H1 (cell line): ENCODE measurements around the gene SPDYA. TPM values are rescaled to one million over a fixed set of nuclear protein-coding genes. Genes with fewer than 3 reads are reported as not detected.

Experiments used
- CTCF ChIA-PET: fragments of 300-600 bp; sonication (Branson Sonifier 250); formaldehyde crosslinking; loops from one replicate; lab custom pipeline; 2021; ENCODE audit not compliant: partially characterized antibody; lab: Charles Lee
- POLR2A ChIA-PET: fragments of 300-600 bp; sonication (Branson Sonifier 250); formaldehyde crosslinking; loops from one replicate; lab custom pipeline; 2021; ENCODE audit warnings: inconsistent platforms; ENCODE audit not compliant: partially characterized antibody; lab: Charles Lee
- DNase-seq, 2 experiments: peaks; one replicate each; pipeline versions ENCODE4 v3.0.0 to v3.0.0-alpha.2; 2010 to 2022; ENCODE audit warnings: low spot score in 2 of 2, low read depth in 1 of 2, mixed read lengths in 1 of 2
- FAIRE-seq: peaks from 2 replicates; lab custom pipeline; 2011; peaks lifted over from hg19 to GRCh38; lab: Jason Lieb, UNC
- H2AFZ ChIP-seq: 2 replicates; pipeline ENCODE4 v1.8.1; 2012; ENCODE audit warnings: low read length, inconsistent platforms
- H2AK5ac ChIP-seq: 2 replicates; pipeline ENCODE4 v1.6.1; 2013; ENCODE audit warnings: low read depth, low read length
- H2BK120ac ChIP-seq: replicated peaks from 2 replicates; pipeline ENCODE3; 2013; ENCODE audit warnings: low read depth, low read length, inconsistent platforms
- H2BK12ac ChIP-seq: 2 replicates; pipeline ENCODE4 v1.6.1; 2013; ENCODE audit warnings: low read depth, low read length
- H2BK15ac ChIP-seq: 2 replicates; pipeline ENCODE4 v1.6.1; 2013; ENCODE audit warnings: low read length
- H2BK20ac ChIP-seq: 2 replicates; pipeline ENCODE4 v1.6.1; 2013; ENCODE audit warnings: low read length
- H2BK5ac ChIP-seq: 2 replicates; pipeline ENCODE4 v1.6.1; 2013; ENCODE audit warnings: low read depth, low read length
- H3K14ac ChIP-seq: 2 replicates; pipeline ENCODE4 v1.6.1; 2013; ENCODE audit warnings: inconsistent platforms; ENCODE audit not compliant: insufficient read length
- H3K18ac ChIP-seq: 2 replicates; pipeline ENCODE4 v1.6.1; 2013; ENCODE audit warnings: low read length; ENCODE audit errors: extremely low read depth
- H3K23ac ChIP-seq: 2 replicates; pipeline ENCODE4 v1.6.1; 2013; ENCODE audit warnings: inconsistent platforms; ENCODE audit not compliant: insufficient read length
- H3K23me2 ChIP-seq: 2 replicates; pipeline ENCODE4 v1.6.1; 2013; ENCODE audit warnings: low read depth, low read length
- H3K27ac ChIP-seq: 2 replicates; pipeline ENCODE4 v1.6.1; 2011; ENCODE audit warnings: low read depth, low read length, inconsistent platforms
- H3K27me3 ChIP-seq, 4 experiments: replicated peaks in 1 of 4; 1 replicate in 1 of 4; 2 replicates in 3 of 4; pipeline versions ENCODE4 v1.6.1 to v1.8.1; 2011 to 2013; ENCODE audit warnings: low read length in 3 of 4, mild to moderate bottlenecking in 3 of 4, inconsistent platforms in 2 of 4, mixed read lengths in 2 of 4, moderate library complexity in 1 of 4; ENCODE audit not compliant: control insufficient read depth in 3 of 4, insufficient read depth in 3 of 4; ENCODE audit errors: extremely low read depth in 1 of 4
- H3K36me3 ChIP-seq, 4 experiments: 2 replicates each; pipeline versions ENCODE4 v1.6.1 to v1.8.1; 2011 to 2013; ENCODE audit warnings: mild to moderate bottlenecking in 4 of 4, low read length in 3 of 4, moderate library complexity in 2 of 4, control low read depth in 1 of 4, inconsistent platforms in 1 of 4; ENCODE audit not compliant: insufficient read depth in 4 of 4, control insufficient read depth in 2 of 4
- H3K4ac ChIP-seq: replicated peaks from 2 replicates; pipeline ENCODE3; 2013; ENCODE audit warnings: low read length, low read depth, mixed read lengths, inconsistent platforms; ENCODE audit not compliant: insufficient read length
- H3K4me1 ChIP-seq, 4 experiments: replicated peaks in 1 of 4; 1 replicate in 1 of 4; 2 replicates in 3 of 4; pipeline versions ENCODE4 v1.6.1 to v1.8.1; 2011 to 2013; ENCODE audit warnings: low read length in 3 of 4, inconsistent platforms in 2 of 4, mixed read lengths in 1 of 4; ENCODE audit not compliant: insufficient read depth in 4 of 4, control insufficient read depth in 3 of 4
- H3K4me2 ChIP-seq, 2 experiments: 2 replicates each; pipeline versions ENCODE4 v1.6.1 to v1.8.1; 2011 to 2013; ENCODE audit warnings: low read depth in 2 of 2, low read length in 2 of 2, control low read depth in 1 of 2, inconsistent platforms in 1 of 2, mild to moderate bottlenecking in 1 of 2; ENCODE audit not compliant: insufficient read depth in 1 of 2
- H3K4me3 ChIP-seq, 4 experiments: fragments of 200-600, 300-600 bp in 1 of 4; sonication (generic), shearing (Covaris generic), sonication (Bioruptor Twin) in 1 of 4; 2 replicates each; pipeline versions ENCODE4 v1.5.1 to v1.8.1; 2011 to 2016; ENCODE audit warnings: low read length in 4 of 4, low read depth in 3 of 4, control low read depth in 2 of 4, inconsistent platforms in 2 of 4, mild to moderate bottlenecking in 2 of 4, mixed read lengths in 1 of 4, moderate library complexity in 1 of 4; ENCODE audit not compliant: insufficient read depth in 2 of 4; ENCODE audit errors: extremely low read depth in 1 of 4
- H3K56ac ChIP-seq: replicated peaks from 2 replicates; pipeline ENCODE3; 2013; ENCODE audit warnings: low read depth, mild to moderate bottlenecking, mixed read lengths, low read length, inconsistent platforms; ENCODE audit not compliant: insufficient read length
- H3K79me1 ChIP-seq: 2 replicates; pipeline ENCODE4 v1.6.1; 2013; ENCODE audit warnings: low read depth, low read length, control low read depth
- H3K79me2 ChIP-seq, 2 experiments: 2 replicates each; pipeline versions ENCODE4 v1.6.1 to v1.8.1; 2012 to 2013; ENCODE audit warnings: low read length in 2 of 2, mild to moderate bottlenecking in 2 of 2, inconsistent platforms in 1 of 2; ENCODE audit not compliant: insufficient read depth in 2 of 2, control insufficient read depth in 1 of 2
- H3K9ac ChIP-seq, 4 experiments: replicated peaks in 1 of 4; 1 replicate in 1 of 4; 2 replicates in 3 of 4; pipeline versions ENCODE4 v1.6.1 to v1.8.1; 2011 to 2013; ENCODE audit warnings: low read depth in 3 of 4, low read length in 3 of 4, control low read depth in 2 of 4, mild to moderate bottlenecking in 2 of 4, moderate library complexity in 2 of 4, inconsistent platforms in 1 of 4; ENCODE audit errors: extremely low read depth in 1 of 4
- H3K9me3 ChIP-seq, 2 experiments: 2 replicates each; pipeline versions ENCODE4 v1.6.1 to v1.8.1; 2012 to 2013; ENCODE audit warnings: mild to moderate bottlenecking in 2 of 2, moderate library complexity in 2 of 2, control low read depth in 1 of 2, inconsistent platforms in 1 of 2, low read depth in 1 of 2, low read length in 1 of 2, mixed read lengths in 1 of 2; ENCODE audit not compliant: insufficient read depth in 2 of 2
- H4K20me1 ChIP-seq, 2 experiments: replicated peaks in 1 of 2; 2 replicates each; pipeline versions ENCODE3 to v1.8.1; 2011 to 2013; ENCODE audit warnings: inconsistent platforms in 2 of 2, low read length in 2 of 2, mild to moderate bottlenecking in 1 of 2; ENCODE audit not compliant: insufficient read depth in 2 of 2, control insufficient read depth in 1 of 2
- H4K5ac ChIP-seq: 2 replicates; pipeline ENCODE4 v1.6.1; 2013; ENCODE audit warnings: low read length, low read depth, mixed read lengths, inconsistent platforms; ENCODE audit not compliant: insufficient read length
- H4K8ac ChIP-seq: 2 replicates; pipeline ENCODE4 v1.8.0; 2013; ENCODE audit warnings: mild to moderate bottlenecking, moderate library complexity, low read length, inconsistent platforms; ENCODE audit not compliant: insufficient read depth; ENCODE audit errors: extremely low read depth
- H4K91ac ChIP-seq: replicated peaks from 2 replicates; pipeline ENCODE3; 2013; ENCODE audit warnings: low read length, mixed read lengths, inconsistent platforms; ENCODE audit not compliant: insufficient read length
- BRCA1 ChIP-seq: IDR thresholded peaks from 2 replicates; pipeline ENCODE4 v1.6.1; 2012; ENCODE audit warnings: low read depth, low read length, improper control_type of control experiment
- CEBPB ChIP-seq: IDR thresholded peaks from 2 replicates; pipeline ENCODE4 v1.6.1; 2012; ENCODE audit warnings: low read depth, low read length
- CHD2 ChIP-seq: IDR thresholded peaks from 2 replicates; pipeline ENCODE4 v1.6.1; 2012; ENCODE audit warnings: low read length, improper control_type of control experiment
- POLR2AphosphoS5 ChIP-seq: IDR thresholded peaks from 2 replicates; pipeline ENCODE4 v1.6.1; 2011; ENCODE audit warnings: low read depth, low read length
- SAP30 ChIP-seq: fragments of 300-600 bp; sonication (generic); IDR thresholded peaks from 2 replicates; pipeline ENCODE4 v1.7.1; 2012; ENCODE audit warnings: low read length, moderate library complexity, mild to moderate bottlenecking, inconsistent platforms; ENCODE audit not compliant: insufficient read depth, insufficient replicate concordance
- YY1 ChIP-seq: IDR thresholded peaks from 2 replicates; pipeline ENCODE4 v1.6.1; 2011; ENCODE audit warnings: low read depth, mild to moderate bottlenecking, low read length
- WGBS, 2 experiments: shearing (Covaris generic) in 1 of 2; methylation state at CpG; one replicate each; pipeline versions ENCODE4 v1.1.6 to v1.1.7; 2013 to 2015; ENCODE audit warnings: low lambda C conversion rate in 2 of 2, mixed read lengths in 2 of 2, inconsistent platforms in 1 of 2, low coverage in 1 of 2, missing lambda C conversion rate in 1 of 2; ENCODE audit not compliant: insufficient replicate concordance in 2 of 2, insufficient coverage in 1 of 2, insufficient read length in 1 of 2; ENCODE audit errors: extremely low coverage in 1 of 2, missing lambda C conversion rate in 1 of 2; 5-methylcytosine and 5-hydroxymethylcytosine counted together
- polyA plus RNA-seq, 7 experiments: library from polyadenylated mRNA; depleted of rRNA in 3 of 7; stranded (reverse) in 5 of 7; unstranded in 2 of 7; fragments of >200 nt in 5 of 7; fragments of 200-250 nt in 2 of 7; gene quantifications; 1 replicate in 5 of 7; 2 replicates in 1 of 7; 4 replicates in 1 of 7; pipeline versions ENCODE4 v1.2.1 to v1.2.3, GENCODE V29; 2011 to 2013; ENCODE audit warnings: missing spikeins in 2 of 7, mixed read lengths in 2 of 7
- total RNA-seq: library from RNA; stranded (reverse); fragmentation: NEBNext Ultra II Directional; extraction: Animal tissue kit (Norgen Biotek cat#: 25700); gene quantifications from 2 replicates; pipeline ENCODE4 v1.2.1, GENCODE V29; 2021

Gene SPDYA
- total and polyA plus RNA-seq, 2 of the 8 experiments (the other 6 are each of a cell fraction or from before 2014, with no cell fraction given), result 0.12 to 0.35 TPM

DNA sequence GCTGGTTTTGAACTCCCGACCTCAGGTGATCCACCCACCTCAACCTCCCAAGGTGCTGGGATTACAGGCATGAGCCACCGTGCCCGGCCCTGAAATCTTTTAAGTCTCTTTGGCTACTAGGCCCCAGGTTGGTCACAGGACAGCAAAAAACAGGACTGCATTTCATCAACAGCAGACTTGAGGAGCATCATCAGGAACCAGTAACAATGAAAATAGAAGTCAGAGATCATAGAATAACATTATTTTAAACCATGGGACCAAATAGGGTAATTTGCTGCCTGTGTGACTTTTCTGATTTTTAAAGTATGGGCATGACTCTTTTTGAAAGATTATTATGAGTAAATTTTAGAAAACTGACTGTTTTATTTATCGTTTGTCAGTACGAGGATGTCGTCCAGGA is 34.2 kb upstream of the SPDYA start:
- no peak overlapping the region for H3K27ac ChIP-seq
- no peaks in the 10 kb centered on the region for H3K4me1 ChIP-seq
- no peak overlapping the region for H3K56ac ChIP-seq
- TF ChIP-seq POLR2AphosphoS5 (no peak), YY1 (no peak), CEBPB (no peak), CHD2 (no peak), SAP30 (no peak), BRCA1 (no peak)
- TF ChIP-seq, all 59 proteins: peak for 0
- Histone ChIP-seq H3K9me3 (no peaks in the 10 kb centered on the region), H2AK5ac (no peak overlapping the region), H3K14ac (no peak overlapping the region), H3K18ac (no peak overlapping the region), H2BK20ac (no peak overlapping the region), H2BK120ac (no peak overlapping the region), H3K4me3 (no peak overlapping the region), H3K23me2 (no peaks in the 10 kb centered on the region), H3K4ac (no peak overlapping the region), H2BK5ac (no peak overlapping the region), H3K9ac (no peak overlapping the region), H2BK12ac (no peak overlapping the region), H3K23ac (no peak overlapping the region), H4K91ac (no peak overlapping the region), H3K36me3 (peaks cover 6 to 45% (median 17%) of the 10 kb centered on the region in 4 experiments; a peak in 7 of 8 replicates), H2AFZ (no peak overlapping the region), H3K27me3 (no peaks in the 10 kb centered on the region), H2BK15ac (no peak overlapping the region), H3K79me1 (no peaks in the 10 kb centered on the region; the same call in 1 of the 2 replicates), H3K4me2 (no peak overlapping the region), H4K8ac (no peak overlapping the region), H3K79me2 (peaks cover 9 to 59% of the 10 kb centered on the region in 2 experiments; a peak in 3 of 4 replicates), H4K20me1 (peaks cover 8 to 10% of the 10 kb centered on the region in 2 experiments), H4K5ac (no peak overlapping the region)
- FAIRE-seq (no peak), DNase-seq (no peak)
- ChIA-PET POLR2A (no interaction called here), CTCF (interaction anchor here (3.6 kb wide), 1 partner anchor 182 kb away, joined by 16 read pairs; no protein-coding TSS in a partner anchor)
- 94% methylated on average over 6 of the region's 6 CpGs; no CpG with 5 or more reads in 1 of the 2 experiments for WGBS, 2 experiments
